GM12878 (cell line): ENCODE results near the gene NKIRAS1. TPM values are rescaled to one million over a fixed set of nuclear protein-coding genes. Genes with fewer than 3 reads are reported as not detected.
A peak's percentile ranks its signal among the peaks of the same experiment; 100 is the strongest.
"Not testable (repeated sequence)": the region's sequence is repeated elsewhere in the genome, so short reads cannot be mapped to it uniquely, and the experiment has no call there.

Experiments used
- ATAC-seq: fragments of 200-7000 bp; cut with Tn5 transposase; 3 replicates; pipeline ENCODE4 v1.9.1; 2020; ENCODE audit warnings: mild to moderate bottlenecking, moderate library complexity
- BruUV-seq: library from RNA; stranded (reverse); fragments of 400-500 nt; replicated peaks from 2 replicates; lab custom pipeline; 2021; lab: Mats Ljungman, UMichigan
- CTCF ChIA-PET: fragments of 300-600 bp; sonication (Branson Sonifier 250); formaldehyde crosslinking; extraction: SDS; loops from one replicate; lab custom pipeline; 2021; ENCODE audit warnings: inconsistent platforms; lab: Yijun Ruan, JAX
- POLR2A ChIA-PET: fragments of 350-600 bp; formaldehyde crosslinking; extraction: SDS; loops from one replicate; lab custom pipeline; 2021; ENCODE audit warnings: inconsistent platforms; lab: Charles Lee
- RAD21 ChIA-PET: fragments of 300-600 bp; sonication (Branson Sonifier 250); formaldehyde crosslinking; loops from one replicate; lab custom pipeline; 2023; ENCODE audit warnings: antibody characterized with exemption; ENCODE audit not compliant: unreplicated experiment; lab: Charles Lee
- SMC1A ChIA-PET: fragments of 300-600 bp; sonication (Branson Sonifier 250); formaldehyde crosslinking; loops from one replicate; lab custom pipeline; 2023; ENCODE audit not compliant: unreplicated experiment, uncharacterized antibody; lab: Charles Lee
- DNase-seq: peaks from one replicate; pipeline ENCODE4 v3.0.0-alpha.2; 2011; ENCODE audit warnings: low read depth, low spot score
- FAIRE-seq: peaks from 3 replicates; lab custom pipeline; 2011; peaks lifted over from hg19 to GRCh38; lab: Jason Lieb, UNC
- H2AFZ ChIP-seq: 2 replicates; pipeline ENCODE4 v1.6.0; 2011; ENCODE audit warnings: low read depth, low read length, control low read depth; ENCODE audit not compliant: control insufficient read depth
- H3K27ac ChIP-seq: 2 replicates; pipeline ENCODE4 v1.5.1; 2011; ENCODE audit warnings: control low read depth; ENCODE audit not compliant: control insufficient read depth, insufficient read depth
- H3K27me3 ChIP-seq, 2 experiments: replicated peaks in 1 of 2; 2 replicates each; pipeline versions ENCODE4 v1.6.0 to v1.6.1; 2011; ENCODE audit warnings: low read length in 1 of 2; ENCODE audit not compliant: control insufficient read depth in 2 of 2, insufficient read depth in 2 of 2
- H3K36me3 ChIP-seq, 2 experiments: 2 replicates each; pipeline ENCODE4 v1.5.1; 2011; ENCODE audit warnings: low read length in 1 of 2; ENCODE audit not compliant: control insufficient read depth in 2 of 2, insufficient read depth in 2 of 2
- H3K4me1 ChIP-seq: 2 replicates; pipeline ENCODE4 v1.6.1; 2011; ENCODE audit warnings: mild to moderate bottlenecking, low read length, moderate library complexity, mixed read lengths; ENCODE audit not compliant: control insufficient read depth, insufficient read depth
- H3K4me2 ChIP-seq: 2 replicates; pipeline ENCODE4 v1.6.0; 2011; ENCODE audit warnings: control low read depth; ENCODE audit not compliant: control insufficient read depth, insufficient read depth
- H3K4me3 ChIP-seq: fragments of 200-600 bp; sonication (generic); 2 replicates; pipeline ENCODE4 v1.5.1; 2016
- H3K79me2 ChIP-seq: 2 replicates; pipeline ENCODE4 v1.6.0; 2011; ENCODE audit warnings: low read length; ENCODE audit not compliant: control insufficient read depth, insufficient read depth
- H3K9ac ChIP-seq: 2 replicates; pipeline ENCODE4 v1.8.0; 2011; ENCODE audit warnings: low read length, control low read depth, mixed read lengths; ENCODE audit not compliant: control insufficient read depth, insufficient read depth
- H3K9me3 ChIP-seq: replicated peaks from 3 replicates; pipeline ENCODE4 v1.5.1; 2011; ENCODE audit warnings: mild to moderate bottlenecking, low read length; ENCODE audit not compliant: control insufficient read depth, insufficient read depth
- H4K20me1 ChIP-seq: 2 replicates; pipeline ENCODE4 v1.6.0; 2011; ENCODE audit not compliant: control insufficient read depth, insufficient read depth
- BMI1 ChIP-seq: fragments of 450-650 bp; IDR thresholded peaks from 2 replicates; pipeline ENCODE4 v1.6.1; 2016; ENCODE audit warnings: mild to moderate bottlenecking, moderate library complexity, borderline replicate concordance
- EZH2 ChIP-seq: IDR thresholded peaks from 2 replicates; pipeline ENCODE4 v1.6.1; 2012; ENCODE audit warnings: low read depth, mild to moderate bottlenecking, control low read depth, inconsistent platforms, low read length, borderline replicate concordance; ENCODE audit not compliant: control insufficient read depth
- GABPA ChIP-seq: IDR thresholded peaks from 2 replicates; pipeline ENCODE4 v1.6.1; 2014; ENCODE audit warnings: antibody characterized with exemption, low read depth, mild to moderate bottlenecking, inconsistent platforms
- NFYB ChIP-seq: IDR thresholded peaks from 2 replicates; pipeline ENCODE4 v1.6.1; 2011; ENCODE audit warnings: low read depth, mild to moderate bottlenecking, low read length, improper control_type of control experiment, moderate library complexity; ENCODE audit not compliant: insufficient read depth
- POLR2A ChIP-seq: IDR thresholded peaks from 2 replicates; pipeline ENCODE4 v1.6.1; 2011; ENCODE audit warnings: low read depth, mild to moderate bottlenecking, low read length
- RB1 ChIP-seq: fragments of 450-650 bp; formaldehyde crosslinking; IDR thresholded peaks from 2 replicates; pipeline ENCODE4 v1.6.1; 2017; ENCODE audit warnings: mild to moderate bottlenecking, borderline replicate concordance
- SIX5 ChIP-seq: IDR thresholded peaks from 2 replicates; pipeline ENCODE4 v1.6.1; 2011; ENCODE audit warnings: mild to moderate bottlenecking, low read depth, low read length, moderate library complexity; ENCODE audit not compliant: severe bottlenecking
- SREBF2 ChIP-seq: IDR thresholded peaks from 2 replicates; pipeline ENCODE4 v1.6.1; 2012; ENCODE audit warnings: mild to moderate bottlenecking, low read length
- SRF ChIP-seq, 2 experiments: IDR thresholded peaks; 2 replicates each; pipeline ENCODE4 v1.6.1; 2011; ENCODE audit warnings: low read depth in 2 of 2, low read length in 2 of 2, mild to moderate bottlenecking in 1 of 2, moderate library complexity in 1 of 2
- TARDBP ChIP-seq: IDR thresholded peaks from 2 replicates; pipeline ENCODE4 v1.6.1; 2016; ENCODE audit warnings: borderline replicate concordance
- WGBS: methylation state at CpG from one replicate; pipeline ENCODE4 v1.1.6; 2016; ENCODE audit warnings: low lambda C conversion rate; ENCODE audit not compliant: insufficient replicate concordance, insufficient coverage; ENCODE audit errors: missing lambda C conversion rate; 5-methylcytosine and 5-hydroxymethylcytosine counted together
- in situ Hi-C: fragments of 300-500 bp; cut with MboI; formaldehyde crosslinking; loops from 9 replicates; pipeline ENCODE4 v1.14.3; 2018; ENCODE audit warnings: mixed read lengths
- intact Hi-C: fragments of 100-400 bp; cut with micrococcal nuclease; formaldehyde crosslinking; loops from one replicate; pipeline ENCODE4 v1.14.2; 2022; ENCODE audit not compliant: unreplicated experiment
- polyA plus RNA-seq, 11 experiments: library from polyadenylated mRNA; depleted of rRNA in 4 of 11; unstranded in 6 of 11; stranded (reverse) in 5 of 11; fragments of >200 nt; fragmentation: Nextera tagmentation in 4 of 11; fragmentation: Illumina TruSeq in 1 of 11; extraction: Ambion mirVana in 4 of 11; extraction: Trizol in 1 of 11; gene quantifications; 1 replicate in 1 of 11; 2 replicates in 10 of 11; pipeline versions ENCODE4 v1.2.1 to v1.2.3, GENCODE V29; 2011 to 2016; ENCODE audit warnings: inconsistent platforms in 2 of 11, missing spikeins in 2 of 11, low read depth in 1 of 11
- total RNA-seq, 4 experiments: library from RNA; depleted of rRNA in 3 of 4; stranded (reverse); fragments of >200 nt in 3 of 4; fragmentation: Illumina TruSeq in 1 of 4; extraction: Trizol in 1 of 4; gene quantifications; 2 replicates each; pipeline versions ENCODE4 v1.2.1 to v1.2.3, GENCODE V29; 2013 to 2021
- TF ChIP-seq, protein P1 (sequence below): fragments of 450-650 bp; IDR thresholded peaks from 2 replicates; pipeline ENCODE4 v1.6.1; 2016; ENCODE audit warnings: mild to moderate bottlenecking, moderate library complexity, borderline replicate concordance

NKIRAS1 gene
- total and polyA plus RNA-seq, 10 of the 15 experiments (the other 5 are each of a cell fraction or from before 2014, with no cell fraction given): 7.1 to 17.9 (median 10.9) TPM

DNA sequence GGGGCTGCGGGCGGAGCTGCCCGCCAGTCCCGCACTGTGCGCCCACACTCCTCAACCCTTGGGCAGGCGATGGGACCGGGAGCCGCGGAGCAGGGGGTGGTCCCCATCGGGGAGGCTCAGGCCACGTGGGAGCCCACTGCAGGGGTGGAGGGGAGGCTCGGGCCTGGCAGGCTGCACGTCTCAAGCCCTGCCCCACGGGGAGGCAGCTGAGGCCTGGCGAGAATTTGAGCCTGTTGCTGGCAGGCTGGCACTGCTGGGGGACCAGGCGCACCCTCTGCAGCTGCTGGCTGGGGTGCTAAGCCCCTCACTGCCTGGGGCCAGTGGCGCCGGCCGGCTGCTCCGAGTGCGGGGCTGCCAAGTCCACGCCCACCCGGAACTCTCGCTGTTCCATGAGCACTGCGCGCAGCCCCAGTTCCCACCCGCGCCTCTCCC is 34.3 kb downstream of the NKIRAS1 start (continued):
- TF ChIP-seq POLR2A (no peak), TARDBP (no peak), SREBF2 (no peak)

DNA sequence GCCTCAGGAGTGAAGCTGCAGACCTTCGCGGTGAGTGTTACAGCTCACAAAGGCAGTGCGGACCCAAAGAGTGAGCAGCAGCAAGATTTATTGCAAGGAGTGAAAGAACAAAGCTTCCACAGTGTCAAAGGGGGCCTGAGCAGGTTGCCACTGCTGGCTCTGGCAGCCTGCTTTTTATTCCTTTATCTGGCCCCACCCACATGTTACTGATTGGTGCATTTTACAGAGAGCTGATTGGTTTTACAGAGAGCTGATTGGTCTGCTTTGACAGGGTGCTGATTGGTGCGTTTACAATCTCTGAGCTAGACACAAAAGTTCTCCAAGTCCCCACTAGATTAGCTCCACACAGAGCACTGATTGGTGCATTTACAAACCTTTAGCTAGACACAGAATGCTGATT is 34.8 kb downstream of the NKIRAS1 start:
- not testable (repeated sequence) for DNase-seq

DNA sequence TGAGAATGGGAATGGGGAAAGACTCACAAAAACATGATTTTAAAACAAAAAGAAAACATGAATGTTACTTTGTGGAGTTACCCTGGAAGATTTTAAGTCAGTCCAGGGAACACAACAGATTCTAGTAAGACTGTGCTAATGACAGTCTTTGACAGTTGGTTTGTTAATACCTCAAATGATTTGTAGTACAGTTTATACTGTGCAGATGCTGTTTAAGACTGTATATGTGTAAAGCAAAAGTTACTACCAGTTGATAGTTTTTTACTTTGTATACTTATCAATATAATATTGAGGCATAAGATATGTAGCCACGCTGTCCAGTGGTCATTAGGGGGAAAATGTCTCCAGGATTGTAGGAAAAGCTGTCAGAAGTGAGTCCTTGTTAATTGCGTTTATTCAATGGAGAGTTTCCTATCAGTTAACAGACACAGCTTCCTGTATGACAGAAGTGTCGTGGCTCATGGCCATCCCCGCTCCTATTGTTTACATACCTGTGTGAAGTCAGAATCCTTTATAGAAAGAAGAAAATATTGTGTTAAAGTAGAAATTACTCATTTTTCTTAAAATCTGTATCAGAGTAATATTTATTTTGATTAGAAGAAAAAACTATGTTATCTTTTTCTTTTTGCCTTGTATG is 36.0 kb downstream of the NKIRAS1 start:
- Histone ChIP-seq H2AFZ (no peak overlapping the region), H4K20me1 (no peaks in the 10 kb centered on the region), H3K79me2 (peaks cover 24% of the 10 kb centered on the region), H3K9ac (no peak overlapping the region), H3K27ac (no peak overlapping the region), H3K4me3 (no peak overlapping the region), H3K4me2 (no peak overlapping the region), H3K4me1 (no peaks in the 10 kb centered on the region), H3K36me3 (peaks cover 5 to 6% of the 10 kb centered on the region in 2 experiments; a peak in 3 of 4 replicates), H3K27me3 (no peaks in the 10 kb centered on the region), H3K9me3 (no peaks in the 10 kb centered on the region)
- intact Hi-C loops: no loop called here
- SMC1A ChIA-PET: interaction anchor here (0.9 kb wide), 1 partner anchor 37 kb away, joined by 3 read pairs; no protein-coding TSS in a partner anchor
- ATAC-seq (no peak), FAIRE-seq (no peak), DNase-seq (no peak)
- CTCF ChIA-PET: interaction anchor here (1.5 to 3.6 kb wide), 2 partner anchors 12 to 47 kb away, joined by 3 to 12 read pairs; no protein-coding TSS in a partner anchor
- RAD21 ChIA-PET: interaction anchor here (1.8 kb wide), 1 partner anchor 49 kb away, joined by 4 read pairs; no protein-coding TSS in a partner anchor
- no TSS peak for BruUV-seq
- POLR2A ChIA-PET: no interaction called here
- in situ Hi-C loops: no loop called here
- WGBS: 97% methylated on average over 4 of the region's 4 CpGs
- TF ChIP-seq RB1 (no peak), NFYB (no peak), GABPA (no peak), SIX5 (no peak), SRF (IDR thresholded peaks at IDR 0.05; ENCODE audit: low read depth in 2 of 2, low read length in 2 of 2) (no peak), BMI1 (no peak), EZH2 (no peak)
- TF ChIP-seq, protein P1, sequence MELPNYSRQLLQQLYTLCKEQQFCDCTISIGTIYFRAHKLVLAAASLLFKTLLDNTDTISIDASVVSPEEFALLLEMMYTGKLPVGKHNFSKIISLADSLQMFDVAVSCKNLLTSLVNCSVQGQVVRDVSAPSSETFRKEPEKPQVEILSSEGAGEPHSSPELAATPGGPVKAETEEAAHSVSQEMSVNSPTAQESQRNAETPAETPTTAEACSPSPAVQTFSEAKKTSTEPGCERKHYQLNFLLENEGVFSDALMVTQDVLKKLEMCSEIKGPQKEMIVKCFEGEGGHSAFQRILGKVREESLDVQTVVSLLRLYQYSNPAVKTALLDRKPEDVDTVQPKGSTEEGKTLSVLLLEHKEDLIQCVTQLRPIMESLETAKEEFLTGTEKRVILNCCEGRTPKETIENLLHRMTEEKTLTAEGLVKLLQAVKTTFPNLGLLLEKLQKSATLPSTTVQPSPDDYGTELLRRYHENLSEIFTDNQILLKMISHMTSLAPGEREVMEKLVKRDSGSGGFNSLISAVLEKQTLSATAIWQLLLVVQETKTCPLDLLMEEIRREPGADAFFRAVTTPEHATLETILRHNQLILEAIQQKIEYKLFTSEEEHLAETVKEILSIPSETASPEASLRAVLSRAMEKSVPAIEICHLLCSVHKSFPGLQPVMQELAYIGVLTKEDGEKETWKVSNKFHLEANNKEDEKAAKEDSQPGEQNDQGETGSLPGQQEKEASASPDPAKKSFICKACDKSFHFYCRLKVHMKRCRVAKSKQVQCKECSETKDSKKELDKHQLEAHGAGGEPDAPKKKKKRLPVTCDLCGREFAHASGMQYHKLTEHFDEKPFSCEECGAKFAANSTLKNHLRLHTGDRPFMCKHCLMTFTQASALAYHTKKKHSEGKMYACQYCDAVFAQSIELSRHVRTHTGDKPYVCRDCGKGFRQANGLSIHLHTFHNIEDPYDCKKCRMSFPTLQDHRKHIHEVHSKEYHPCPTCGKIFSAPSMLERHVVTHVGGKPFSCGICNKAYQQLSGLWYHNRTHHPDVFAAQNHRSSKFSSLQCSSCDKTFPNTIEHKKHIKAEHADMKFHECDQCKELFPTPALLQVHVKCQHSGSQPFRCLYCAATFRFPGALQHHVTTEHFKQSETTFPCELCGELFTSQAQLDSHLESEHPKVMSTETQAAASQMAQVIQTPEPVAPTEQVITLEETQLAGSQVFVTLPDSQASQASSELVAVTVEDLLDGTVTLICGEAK: no peak

More for the DNA sequence above, 34.8 kb downstream of the NKIRAS1 start:
- H3K36me3 ChIP-seq, H3K9me3 ChIP-seq, H3K4me1 ChIP-seq, H3K27me3 ChIP-seq, H3K4me2 ChIP-seq, H3K27ac ChIP-seq, H4K20me1 ChIP-seq, H3K4me3 ChIP-seq, H3K9ac ChIP-seq, POLR2A ChIA-PET, in situ Hi-C loops, intact Hi-C loops, ATAC-seq, H2AFZ ChIP-seq, BruUV-seq, RAD21 ChIA-PET, FAIRE-seq, CTCF ChIA-PET: not testable (repeated sequence)
- H3K79me2 ChIP-seq: peaks cover 17% of the 10 kb centered on the region
- SMC1A ChIA-PET: interaction anchor here (1.1 kb wide), 1 partner anchor 35 kb away, joined by 4 read pairs; the partner anchor contains the start of genes NKIRAS1 and RPL15
- peak; percentile 74 for TF ChIP-seq NFYB
- WGBS: 96% methylated on average over 4 of the region's 4 CpGs
